Daoy (cell line): ENCODE measurements around the gene FAM43A. TPM values are rescaled to one million over a fixed set of nuclear protein-coding genes. Genes with fewer than 3 reads are reported as not detected.
A peak's percentile ranks its signal among the peaks of the same experiment; 100 is the strongest.

ENCODE experiments used
- DNase-seq: peaks from one replicate; pipeline ENCODE4 v3.0.0-alpha.2; 2015; ENCODE audit warnings: low read depth
- total RNA-seq: library from RNA; depleted of rRNA; stranded (reverse); fragments of >200 nt; shearing (Covaris generic); gene quantifications from 2 replicates; pipeline ENCODE4 v1.2.3, GENCODE V29; 2014

The FAM43A gene
- total RNA-seq, 1 experiment from 2014 or later, result 69.2 TPM

DNA sequence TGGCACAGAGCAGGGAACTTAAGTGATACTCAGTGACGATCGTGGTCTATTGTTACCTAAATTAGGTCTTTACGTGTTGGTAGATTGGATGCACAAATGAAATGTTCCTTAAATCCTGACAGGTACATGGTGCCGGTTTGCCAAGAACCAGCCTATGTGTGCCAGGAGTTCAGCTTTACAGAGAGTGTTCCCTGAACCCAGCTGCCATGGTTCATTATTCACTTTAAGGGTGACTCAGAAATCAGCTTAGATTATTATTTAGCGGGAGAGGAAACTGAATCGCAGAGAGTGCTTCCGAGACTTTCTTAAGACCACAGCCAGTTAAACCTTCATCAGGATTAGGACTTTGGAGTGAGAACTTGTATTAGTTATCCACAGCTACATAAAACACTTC lies 21.5 kb downstream of the FAM43A start:
- DNase-seq, result no peak

- DNase-seq, result no peak
Observed at GRCh38 chr3:194711286-194711685, 25.6 kb downstream of the FAM43A start.

- DNase-seq, result peak; percentile 97
Observed at GRCh38 chr3:194711913-194712312, 26.2 kb downstream of the FAM43A start.

DNA sequence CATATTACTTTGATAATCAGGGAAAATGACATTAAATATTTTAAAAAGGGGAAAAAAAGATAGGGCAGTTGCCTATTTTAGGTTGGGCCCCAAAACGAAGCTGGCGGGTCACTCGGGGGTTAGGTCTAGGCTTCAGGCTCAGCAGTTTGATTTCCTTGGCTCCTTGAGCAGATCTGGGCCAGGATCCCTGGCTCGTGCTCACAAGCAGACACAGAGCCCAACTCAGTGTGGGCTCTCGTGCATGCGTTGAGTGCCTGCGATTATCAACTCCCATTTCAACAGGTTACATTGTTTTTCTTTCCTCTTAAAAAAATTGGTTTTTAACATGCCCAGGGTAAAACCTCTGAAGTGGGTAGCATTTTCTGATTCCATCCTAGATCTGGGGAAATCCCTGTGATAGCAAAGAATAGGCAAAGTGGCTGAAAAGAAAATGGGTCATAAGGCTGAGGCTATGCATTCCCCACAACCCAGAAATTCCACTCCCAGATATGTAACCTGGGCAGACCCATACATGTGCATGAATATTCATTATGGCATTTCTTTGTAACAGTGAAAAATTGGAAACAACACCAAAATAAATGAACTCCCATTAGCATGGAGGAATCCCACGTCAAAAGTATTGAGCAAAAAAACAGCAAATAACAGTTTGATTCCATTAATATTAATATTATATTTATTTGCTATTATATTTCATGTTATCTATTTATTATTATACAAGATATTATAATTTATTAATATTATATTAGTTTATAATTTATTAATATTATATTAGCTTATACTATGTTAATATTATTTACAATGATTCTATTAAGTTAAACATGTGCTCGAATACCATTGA lies 27.8 kb downstream of the FAM43A start:
- peak; percentile 46 for DNase-seq

DNA sequence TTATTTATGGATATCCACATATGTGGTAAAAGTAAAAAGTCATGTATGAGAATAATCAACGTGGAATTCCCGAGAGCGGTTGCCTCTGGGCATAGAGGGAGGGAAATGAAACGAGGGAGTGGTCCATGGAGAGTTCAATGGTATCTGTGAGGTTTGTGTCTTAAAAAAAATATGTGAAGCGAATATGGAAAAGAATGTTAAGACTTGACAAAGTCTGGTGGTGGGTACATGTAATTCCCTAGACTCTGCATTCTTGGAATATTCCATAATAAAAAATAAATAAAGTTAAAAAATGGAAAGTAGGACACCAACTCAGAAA lies 28.4 kb downstream of the FAM43A start:
- DNase-seq, result no peak

DNA sequence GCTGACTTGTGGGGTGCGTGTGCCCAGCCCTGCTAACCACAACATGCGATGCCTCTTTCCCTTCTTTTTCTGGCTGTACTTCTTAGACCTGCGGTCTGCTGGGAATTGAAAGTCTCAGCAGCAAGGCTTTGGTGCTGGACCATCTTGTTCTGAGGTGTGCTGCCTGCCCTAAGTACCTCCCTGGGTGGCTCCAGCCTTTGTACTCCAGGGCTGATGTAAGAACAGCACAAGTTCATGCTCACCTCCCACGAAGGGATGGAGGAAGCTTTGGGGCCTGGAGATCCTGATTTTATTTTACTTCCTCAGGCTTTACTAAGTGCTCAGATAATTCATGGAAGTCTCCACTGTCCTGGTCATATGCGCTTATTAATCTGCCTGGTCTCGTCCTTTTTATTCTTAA lies 28.9 kb downstream of the FAM43A start:
- DNase-seq, result peak; percentile 29

GRCh38 chr3:194715022-194715800 lies 29.5 kb downstream of the FAM43A start:
- DNase-seq, result peak; percentile 66

GRCh38 chr3:194718079-194718478 lies 32.4 kb downstream of the FAM43A start:
- no peak for DNase-seq

GRCh38 chr3:194720048-194720447 lies 34.4 kb downstream of the FAM43A start:
- no peak for DNase-seq

- no peak for DNase-seq
Observed at GRCh38 chr3:194723846-194724618, 38.3 kb downstream of the FAM43A start.

- DNase-seq, result no peak
Observed at GRCh38 chr3:194725346-194725745, 39.7 kb downstream of the FAM43A start.

DNA sequence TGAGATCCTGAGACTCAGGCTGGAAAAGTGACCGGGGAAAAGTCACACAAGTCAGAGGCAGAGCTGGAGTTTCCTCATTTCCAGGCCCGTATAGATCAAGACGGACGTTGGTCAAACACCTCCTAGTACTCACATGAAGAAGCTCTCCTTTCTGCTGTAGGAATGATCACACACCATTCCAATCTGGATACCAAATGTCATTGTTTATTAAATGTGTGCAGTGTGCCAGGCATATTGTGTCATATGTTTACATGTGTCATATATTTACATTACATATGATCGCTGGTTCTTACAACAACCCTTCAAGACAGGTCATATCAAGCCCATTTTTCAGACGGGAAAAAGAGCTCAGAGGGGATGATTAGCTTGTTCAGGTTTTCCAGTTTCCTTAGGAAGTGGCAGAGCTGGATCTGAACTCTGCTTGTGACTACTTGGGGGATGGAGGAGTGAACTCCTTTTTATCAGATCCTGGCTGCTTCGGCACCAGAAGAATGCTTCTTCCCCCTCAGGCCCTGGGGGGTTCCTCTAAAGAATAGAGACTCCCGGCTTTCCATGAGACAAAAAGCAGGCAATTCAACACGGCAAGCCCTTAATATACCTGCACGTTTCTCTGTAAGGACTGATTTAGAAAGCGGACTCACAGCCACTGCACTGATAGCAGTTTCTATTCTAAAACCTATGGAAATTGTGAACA lies 41.9 kb downstream of the FAM43A start:
- DNase-seq, result no peak

- DNase-seq, result no peak
Observed at GRCh38 chr3:194728986-194729385, 43.3 kb downstream of the FAM43A start.

DNA sequence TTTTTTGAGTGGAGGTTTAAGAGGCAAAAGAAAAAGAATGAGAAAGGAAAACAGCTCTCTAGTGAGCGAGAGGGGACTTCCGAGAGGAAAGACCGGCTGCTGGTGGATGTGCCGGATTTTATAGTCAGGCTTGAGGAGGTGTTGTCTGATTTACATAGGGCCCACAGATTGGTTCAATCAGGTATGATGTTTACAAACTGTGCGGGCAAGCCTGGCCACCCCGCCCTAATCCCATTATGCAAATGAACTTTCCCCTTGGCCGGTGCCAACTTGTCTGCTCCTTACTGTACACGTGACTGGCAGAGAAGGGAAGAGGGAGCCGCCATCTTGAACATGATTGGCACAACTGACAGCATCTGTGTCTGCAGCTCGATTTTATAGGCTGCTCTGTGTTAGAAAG lies 44.7 kb downstream of the FAM43A start:
- peak; percentile 72 for DNase-seq

DNA sequence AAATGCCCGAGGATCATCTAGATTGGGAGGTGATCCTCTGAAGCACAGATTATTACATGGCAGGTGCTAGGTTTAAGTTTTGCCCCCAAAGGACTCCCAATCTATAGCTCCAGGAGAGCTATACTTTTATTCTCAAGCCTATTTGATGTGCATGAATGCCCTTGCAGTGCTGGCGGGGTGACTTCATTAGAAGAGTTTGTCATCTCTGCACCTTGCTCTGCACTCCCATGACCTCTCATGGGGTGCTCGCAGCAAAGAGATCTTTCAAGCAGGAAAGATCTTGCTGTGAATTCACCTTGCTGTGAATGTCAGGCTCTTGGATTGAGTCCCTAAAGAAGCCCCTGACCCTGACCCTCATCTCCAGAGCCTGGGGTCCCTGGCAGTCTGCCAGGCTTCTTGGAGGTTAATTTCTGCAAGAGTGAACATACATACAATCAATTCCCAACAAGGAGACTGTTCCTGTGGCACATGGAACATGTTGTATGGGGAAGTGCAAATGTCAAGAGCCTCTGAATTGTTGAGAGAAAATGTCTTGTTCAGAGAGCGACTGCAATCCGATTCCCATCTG lies 45.9 kb downstream of the FAM43A start:
- DNase-seq, result no peak

DNA sequence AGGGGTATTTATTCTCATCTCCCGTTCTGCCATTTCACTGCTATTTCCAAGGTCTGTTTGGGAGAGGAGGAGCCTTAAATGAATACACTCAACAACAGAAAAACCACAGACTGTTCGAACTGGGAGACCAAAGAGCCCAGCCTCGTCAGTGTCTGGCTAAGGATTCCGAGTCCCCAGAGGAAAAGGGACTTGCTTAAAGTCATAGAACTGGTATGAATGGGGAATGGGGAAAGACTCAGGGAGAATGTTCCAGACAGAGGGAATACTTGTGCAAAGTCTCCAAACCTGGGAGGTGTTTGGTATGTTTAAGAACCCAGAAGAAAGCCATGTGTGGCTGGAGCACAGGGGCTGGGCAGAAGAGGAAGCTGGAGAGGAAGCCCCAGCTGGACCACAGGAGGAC lies 46.9 kb downstream of the FAM43A start:
- DNase-seq, result no peak

- DNase-seq, result no peak
Observed at GRCh38 chr3:194736277-194736895, 50.7 kb downstream of the FAM43A start.

DNA sequence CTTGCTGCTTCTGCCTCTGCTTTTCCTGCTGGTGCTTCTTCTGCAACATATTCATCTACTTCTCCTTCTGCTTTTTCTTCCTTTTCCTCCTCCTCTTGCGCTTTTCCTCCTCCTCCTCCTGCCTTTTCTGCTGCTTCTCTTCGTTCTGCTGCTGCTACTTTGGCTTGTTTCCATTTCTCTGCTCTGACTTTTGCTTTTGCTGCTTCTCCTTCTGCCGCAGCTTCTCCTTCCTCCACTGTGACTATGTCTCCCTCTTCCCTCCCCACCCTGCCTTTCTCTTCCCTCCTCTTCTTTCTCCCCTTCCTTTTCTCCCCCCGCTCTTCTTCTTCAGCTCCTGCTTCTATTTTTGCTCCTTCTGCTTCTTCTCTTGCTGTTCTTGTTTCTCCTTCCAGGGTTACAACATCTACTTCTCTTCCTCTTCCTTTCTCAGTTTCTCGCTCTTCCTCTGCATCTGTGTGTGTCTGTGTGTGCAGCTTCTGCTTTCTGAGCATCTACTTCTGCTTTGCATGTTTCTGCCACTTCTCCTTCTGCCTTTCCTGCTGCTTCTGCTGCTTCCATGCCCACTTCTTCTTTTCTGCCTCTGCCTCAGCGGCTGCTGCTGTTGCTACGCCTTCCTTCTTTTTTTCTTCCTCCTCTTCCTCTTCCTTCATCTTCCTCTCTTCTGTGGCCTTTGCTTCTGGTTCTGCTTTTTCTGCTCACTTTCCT lies 51.4 kb downstream of the FAM43A start:
- no peak for DNase-seq
